K562 (cell line): ENCODE measurements around the gene RASGRP2. TPM values are rescaled to one million over a fixed set of nuclear protein-coding genes. Genes with fewer than 3 reads are reported as not detected.

Experiments used
- GATAD2B ChIP-seq: fragments of 450-650 bp; IDR thresholded peaks from 2 replicates; pipeline ENCODE4 v1.6.1; 2017; ENCODE audit warnings: mild to moderate bottlenecking, borderline replicate concordance
- HMG20B ChIP-seq: fragments of 250-450 bp; sonication (Bioruptor Pico); IDR thresholded peaks from 2 replicates; pipeline ENCODE4 v1.5.0; 2021; ENCODE audit warnings: mild to moderate bottlenecking
- JUN ChIP-seq, 2 experiments: sonication (generic) in 1 of 2; formaldehyde crosslinking in 1 of 2; IDR thresholded peaks; 2 replicates each; pipeline versions ENCODE4 v1.6.1 to v1.8.0; 2012 to 2022; ENCODE audit warnings: borderline replicate concordance in 2 of 2, mild to moderate bottlenecking in 2 of 2, improper control_type of control experiment in 1 of 2, low read depth in 1 of 2, low read length in 1 of 2, missing genetic modification reagents in 1 of 2
- MAFG ChIP-seq: fragments of 450-650 bp; conservative IDR thresholded peaks from 2 replicates; pipeline ENCODE4 v1.6.1; 2016; ENCODE audit warnings: missing genetic modification characterization, missing compliant biosample characterization
- REST ChIP-seq, 2 experiments: fragments of 450-650 bp; formaldehyde crosslinking in 1 of 2; IDR thresholded peaks; 2 replicates each; pipeline versions ENCODE4 v1.4.0 to v1.6.1; 2014 to 2020; ENCODE audit warnings: mild to moderate bottlenecking in 2 of 2, borderline replicate concordance in 1 of 2, low read depth in 1 of 2
- SIN3A ChIP-seq, 2 experiments: fragments of 150-350 bp in 1 of 2; IDR thresholded peaks; 2 replicates each; pipeline ENCODE4 v1.6.1; 2011 to 2016; ENCODE audit warnings: borderline replicate concordance in 2 of 2, low read depth in 2 of 2, low read length in 2 of 2, mild to moderate bottlenecking in 2 of 2, moderate library complexity in 2 of 2; ENCODE audit not compliant: control insufficient read depth in 1 of 2
- TEAD1 ChIP-seq, 2 experiments: fragments of 450-650 bp in 1 of 2; sonication (generic) in 1 of 2; formaldehyde crosslinking; IDR thresholded peaks; 2 replicates each; pipeline versions ENCODE4 v1.4.0 to v1.8.0; 2020 to 2022; ENCODE audit warnings: mild to moderate bottlenecking in 2 of 2, missing genetic modification reagents in 1 of 2
- ZNF507 ChIP-seq: conservative IDR thresholded peaks from 2 replicates; pipeline ENCODE4 v1.6.1; 2017; ENCODE audit warnings: missing genetic modification characterization, missing compliant biosample characterization
- ZNF830 ChIP-seq: fragments of 250-450 bp; sonication (Bioruptor Pico); IDR thresholded peaks from 2 replicates; pipeline ENCODE4 v1.5.0; 2021; ENCODE audit warnings: mild to moderate bottlenecking
- polyA plus RNA-seq, 8 experiments: library from polyadenylated mRNA; depleted of rRNA in 4 of 8; stranded (reverse) in 5 of 8; unstranded in 3 of 8; fragments of >200 nt; fragmentation: Nextera tagmentation in 2 of 8; fragmentation: Illumina TruSeq in 1 of 8; extraction: Ambion mirVana in 2 of 8; extraction: Trizol in 1 of 8; gene quantifications; 2 replicates each; pipeline versions ENCODE4 v1.2.1 to v1.2.3, GENCODE V29; 2011 to 2014; ENCODE audit warnings: inconsistent platforms in 1 of 8, missing spikeins in 1 of 8
- total RNA-seq, 7 experiments: library from RNA; depleted of rRNA in 6 of 7; stranded (reverse); fragments of >200 nt in 6 of 7; fragmentation: Illumina TruSeq in 2 of 7; extraction: Trizol in 2 of 7; gene quantifications; 2 replicates each; pipeline versions ENCODE4 v1.2.1 to v1.2.3, GENCODE V29; 2011 to 2021; ENCODE audit warnings: low replicate concordance in 1 of 7

RASGRP2 gene
- total and polyA plus RNA-seq, 9 of the 15 experiments (the other 6 are each of a cell fraction or from before 2014, with no cell fraction given), result 0.87 to 22.7 (median 5.5) TPM

- no peak for TF ChIP-seq REST (IDR thresholded peaks at IDR 0.05; ENCODE audit: borderline replicate concordance)
- TF ChIP-seq REST (CRISPR knock-in tag; IDR thresholded peaks at IDR 0.05; ENCODE audit: low read depth), result no peak
- no peak for TF ChIP-seq HMG20B (CRISPR knock-in tag)
- no peak for TF ChIP-seq ZNF830 (CRISPR knock-in tag)
- no peak for TF ChIP-seq GATAD2B
- TF ChIP-seq JUN (IDR thresholded peaks at IDR 0.05; ENCODE audit: borderline replicate concordance, low read depth, low read length), result no peak
- no peak for TF ChIP-seq JUN (CRISPR knock-in tag; IDR thresholded peaks at IDR 0.05; ENCODE audit: borderline replicate concordance)
- TF ChIP-seq MAFG (tag), result no peak
- TF ChIP-seq TEAD1 (CRISPR knock-in tag; IDR thresholded peaks at IDR 0.05), result no peak
- TF ChIP-seq ZNF507 (tag), result no peak
- TF ChIP-seq SIN3A (IDR thresholded peaks at IDR 0.05; ENCODE audit: borderline replicate concordance in 2 of 2, control insufficient read depth in 1 of 2, low read depth in 2 of 2, low read length in 2 of 2), result no peak
Measured at GRCh38 chr11:64685536-64685935, 58.4 kb downstream of the RASGRP2 start (continued).
